GM19240 (cell line): Measurements from ENCODE around the gene MOCOS.
"Not testable (repeated sequence)": the region's sequence is repeated elsewhere in the genome, so short reads cannot be mapped to it uniquely, and the experiment has no call there.

Source experiments
- DNase-seq: peaks from one replicate; pipeline ENCODE4 v3.0.0; 2011; ENCODE audit warnings: low spot score; ENCODE audit not compliant: insufficient read length

The MOCOS gene

GRCh38 chr18:36187193-36187825 is at the start of gene MOCOS:
Gene MOCOS, plus strand, starts transcription at chr18:36187497. Its CDS starts 43 bp downstream, at chr18:36187540.
- DNase-seq = no peak

- DNase-seq = no peak
Observed at GRCh38 chr18:36139245-36139644, 48.1 kb upstream of the MOCOS start.

- no peak for DNase-seq
Observed at GRCh38 chr18:36141576-36141975, 45.7 kb upstream of the MOCOS start.

GRCh38 chr18:36142751-36143150 is 44.5 kb upstream of the MOCOS start:
- no peak for DNase-seq

GRCh38 chr18:36143391-36143790 is 43.9 kb upstream of the MOCOS start:
- DNase-seq = no peak

- DNase-seq = peak; percentile 20
Observed at GRCh38 chr18:36149514-36150289, 37.6 kb upstream of the MOCOS start.

- no peak for DNase-seq
Observed at GRCh38 chr18:36152781-36153180, 34.5 kb upstream of the MOCOS start.

GRCh38 chr18:36153203-36153602 is 34.1 kb upstream of the MOCOS start:
- no peak for DNase-seq

GRCh38 chr18:36153771-36154170 is 33.5 kb upstream of the MOCOS start:
- no peak for DNase-seq

GRCh38 chr18:36155851-36156757 is 31.2 kb upstream of the MOCOS start:
- no peak for DNase-seq

GRCh38 chr18:36157441-36157840 is 29.9 kb upstream of the MOCOS start:
- DNase-seq = no peak

GRCh38 chr18:36158266-36158867 is 28.9 kb upstream of the MOCOS start:
- DNase-seq = no peak

- DNase-seq = no peak
Observed at GRCh38 chr18:36160959-36161371, 26.3 kb upstream of the MOCOS start.

GRCh38 chr18:36162981-36163380 is 24.3 kb upstream of the MOCOS start:
- no peak for DNase-seq

- DNase-seq = no peak
Observed at GRCh38 chr18:36167692-36168218, 19.5 kb upstream of the MOCOS start.

GRCh38 chr18:36168296-36168695 is 19.0 kb upstream of the MOCOS start:
- DNase-seq = not testable (repeated sequence)

GRCh38 chr18:36169938-36170337 is 17.4 kb upstream of the MOCOS start:
- no peak for DNase-seq

GRCh38 chr18:36175481-36175880 is 11.8 kb upstream of the MOCOS start:
- DNase-seq = no peak

- no peak for DNase-seq
Observed at GRCh38 chr18:36176177-36176584, 11.1 kb upstream of the MOCOS start.

- no peak for DNase-seq
Observed at GRCh38 chr18:36176711-36177110, 10.6 kb upstream of the MOCOS start.

GRCh38 chr18:36177913-36178312 is 9.4 kb upstream of the MOCOS start:
- DNase-seq = no peak
